ENCODE measurements around the gene PPFIA2.

GRCh38 chr12:81530352-81530751, 228.8 kb downstream of the PPFIA2 start:
- TF ChIP-seq GATA2 (IDR thresholded peaks at IDR 0.05; ENCODE audit: low read depth, low read length) (no peak), GATA3 (IDR thresholded peaks at IDR 0.05; ENCODE audit: low read depth, low read length) (no peak)
